Common myeloid progenitor, CD34-positive (primary cell): ENCODE data around the gene SYNCRIP. TPM values are rescaled to one million over a fixed set of nuclear protein-coding genes. Genes with fewer than 3 reads are reported as not detected.
"Not testable (repeated sequence)": the region's sequence is repeated elsewhere in the genome, so short reads cannot be mapped to it uniquely, and the experiment has no call there.

Experiments
- CTCF ChIA-PET: fragments of 350-600 bp; sonication (Branson Sonifier 250); formaldehyde crosslinking; loops from one replicate; lab custom pipeline; 2021; ENCODE audit warnings: antibody characterized with exemption; lab: Charles Lee
- POLR2A ChIA-PET: fragments of 350-600 bp; sonication (Branson Sonifier 250); formaldehyde crosslinking; loops from one replicate; lab custom pipeline; 2021; ENCODE audit warnings: antibody characterized with exemption; lab: Charles Lee
- DNase-seq, 3 donors: peaks; one replicate each; pipeline versions ENCODE4 v3.0.0 to v3.0.0-alpha.2; 2013
- H3K27ac ChIP-seq, 2 experiments: 1 replicate in 1 of 2; 2 replicates in 1 of 2; pipeline ENCODE4 v1.7.0; 2013; ENCODE audit warnings: inconsistent platforms in 2 of 2, low read length in 2 of 2, mild to moderate bottlenecking in 2 of 2, low read depth in 1 of 2, moderate library complexity in 1 of 2; ENCODE audit not compliant: severe bottlenecking in 2 of 2, insufficient read depth in 1 of 2, poor library complexity in 1 of 2
- H3K27me3 ChIP-seq, 5 experiments: replicated peaks in 2 of 5; 1 replicate in 3 of 5; 2 replicates in 2 of 5; pipeline versions ENCODE4 v1.6.1 to v1.7.0; 2013; ENCODE audit warnings: low read length in 4 of 5, mild to moderate bottlenecking in 2 of 5, moderate library complexity in 2 of 5, inconsistent platforms in 1 of 5; ENCODE audit not compliant: insufficient read depth in 5 of 5, control insufficient read depth in 4 of 5
- H3K36me3 ChIP-seq, 4 experiments: 1 replicate in 2 of 4; 2 replicates in 2 of 4; pipeline versions ENCODE4 v1.6.1 to v1.7.0; 2013; ENCODE audit warnings: low read length in 3 of 4, control low read depth in 1 of 4, mild to moderate bottlenecking in 1 of 4; ENCODE audit not compliant: control insufficient read depth in 4 of 4, insufficient read depth in 4 of 4
- H3K4me1 ChIP-seq, 4 experiments: 1 replicate in 3 of 4; 2 replicates in 1 of 4; pipeline versions ENCODE4 v1.6.1 to v1.7.1; 2013; ENCODE audit warnings: low read length in 3 of 4, mild to moderate bottlenecking in 3 of 4, control low read depth in 1 of 4, inconsistent platforms in 1 of 4, moderate library complexity in 1 of 4; ENCODE audit not compliant: control insufficient read depth in 4 of 4, insufficient read depth in 4 of 4; ENCODE audit errors: control extremely low read depth in 1 of 4
- H3K4me3 ChIP-seq, 7 experiments: 1 replicate in 4 of 7; 2 replicates in 3 of 7; pipeline versions ENCODE4 v1.5.1 to v1.7.0; 2013; ENCODE audit warnings: mild to moderate bottlenecking in 7 of 7, low read length in 6 of 7, moderate library complexity in 6 of 7, inconsistent platforms in 2 of 7, low read depth in 2 of 7, control low read depth in 1 of 7; ENCODE audit not compliant: insufficient read depth in 4 of 7, control insufficient read depth in 1 of 7; ENCODE audit errors: extremely low read depth in 1 of 7
- H3K9me3 ChIP-seq, 5 experiments: 1 replicate in 4 of 5; 2 replicates in 1 of 5; pipeline versions ENCODE4 v1.6.1 to v1.7.1; 2013; ENCODE audit warnings: low read length in 4 of 5, mild to moderate bottlenecking in 2 of 5, inconsistent platforms in 1 of 5, low read depth in 1 of 5, moderate library complexity in 1 of 5; ENCODE audit not compliant: control insufficient read depth in 4 of 5, insufficient read depth in 2 of 5; ENCODE audit errors: control extremely low read depth in 1 of 5
- WGBS: methylation state at CpG from one replicate; pipeline ENCODE4 v1.1.5; 2013; ENCODE audit not compliant: insufficient coverage; 5-methylcytosine and 5-hydroxymethylcytosine counted together
- polyA plus RNA-seq: library from polyadenylated mRNA; unstranded; fragments of 120-200 nt; gene quantifications from one replicate; pipeline ENCODE4 v1.2.1, GENCODE V29; 2013

Gene SYNCRIP
- 116 TPM for polyA plus RNA-seq

GRCh38 chr6:85642774-85643536 lies at the start of gene SYNCRIP:
SYNCRIP (minus strand) TSS chr6:85642886; CDS start chr6:85641439, 1,447 bp downstream.
- Histone ChIP-seq H3K27me3 (no peaks in the 10 kb centered on the region), H3K36me3 (peaks cover 0 to 34% (median 12%) of the 10 kb centered on the region in 4 experiments), H3K4me1 (peaks cover 18 to 46% (median 29%) of the 10 kb centered on the region in 4 experiments), H3K27ac (peak within 1 kb of the TSS; percentile 97 to 98), H3K4me3 (peak within 1 kb of the TSS; percentile 94 to 99 (median 95)), H3K9me3 (no peaks in the 10 kb centered on the region)
- POLR2A ChIA-PET = interaction anchor here (1.4 to 7.6 kb wide), 5 partner anchors 25 to 49 kb away, joined by 5 to 107 read pairs (median 8); partner anchors contain the start of gene SNX14
- CTCF ChIA-PET = interaction anchor here (1.0 to 10.2 kb wide), 5 partner anchors 12 to 52 kb away, joined by 3 to 80 read pairs (median 5); partner anchors contain the start of gene SNX14
- WGBS = under 1% methylated on average over 39 of the region's 76 CpGs
- peak; percentile 97 to 99 (median 99) for DNase-seq

- Histone ChIP-seq H3K4me1 (no peaks in the 10 kb centered on the region), H3K9me3 (no peaks in the 10 kb centered on the region), H3K27ac (no peak overlapping the region), H3K4me3 (no peak overlapping the region), H3K27me3 (no peaks in the 10 kb centered on the region), H3K36me3 (no peaks in the 10 kb centered on the region)
- no peak for DNase-seq
- ChIA-PET CTCF (no interaction called here), POLR2A (no interaction called here)
- whole genome bisulfite sequencing = 100% methylated on average over 1 of the region's 1 CpG
Observed at GRCh38 chr6:85691478-85691877, 48.8 kb upstream of the SYNCRIP start.

GRCh38 chr6:85690071-85690470 lies 47.4 kb upstream of the SYNCRIP start:
- ChIA-PET POLR2A (no interaction called here), CTCF (no interaction called here)
- Histone ChIP-seq H3K4me1 (no peaks in the 10 kb centered on the region), H3K27ac (no peak overlapping the region), H3K27me3 (no peaks in the 10 kb centered on the region), H3K9me3 (no peaks in the 10 kb centered on the region), H3K4me3 (no peak overlapping the region), H3K36me3 (no peaks in the 10 kb centered on the region)
- DNase-seq = no peak

- Histone ChIP-seq H3K4me3 (no peak overlapping the region), H3K4me1 (no peaks in the 10 kb centered on the region), H3K27me3 (no peaks in the 10 kb centered on the region), H3K27ac (no peak overlapping the region), H3K36me3 (no peaks in the 10 kb centered on the region), H3K9me3 (no peaks in the 10 kb centered on the region)
- DNase-seq = no peak
- WGBS = 100% methylated on average over 1 of the region's 4 CpGs
- ChIA-PET CTCF (no interaction called here), POLR2A (no interaction called here)
Observed at GRCh38 chr6:85685713-85686112, 43.0 kb upstream of the SYNCRIP start.

- Histone ChIP-seq H3K4me1 (peaks cover under 1 to 8% (median 6%) of the 10 kb centered on the region in 4 experiments), H3K36me3 (no peaks in the 10 kb centered on the region), H3K4me3 (no peak overlapping the region), H3K27me3 (no peaks in the 10 kb centered on the region), H3K27ac (no peak overlapping the region), H3K9me3 (no peaks in the 10 kb centered on the region)
- WGBS = 100% methylated on average over 2 of the region's 2 CpGs
- ChIA-PET POLR2A (no interaction called here), CTCF (no interaction called here)
- no peak for DNase-seq
Observed at GRCh38 chr6:85684809-85685171, 42.1 kb upstream of the SYNCRIP start.

- H3K27me3 ChIP-seq = no peaks in the 10 kb centered on the region
- H3K27ac ChIP-seq = no peak overlapping the region
- CTCF ChIA-PET = no interaction called here
- POLR2A ChIA-PET = no interaction called here
- 100% methylated on average over 1 of the region's 2 CpGs for WGBS
- no peak overlapping the region for H3K4me3 ChIP-seq
- no peaks in the 10 kb centered on the region for H3K36me3 ChIP-seq
- no peak for DNase-seq
- no peaks in the 10 kb centered on the region for H3K9me3 ChIP-seq
- peaks cover 6 to 13% (median 10%) of the 10 kb centered on the region in 4 experiments for H3K4me1 ChIP-seq
Observed at GRCh38 chr6:85684133-85684808, 41.6 kb upstream of the SYNCRIP start.

GRCh38 chr6:85681899-85682298 lies 39.2 kb upstream of the SYNCRIP start:
- H3K27ac ChIP-seq, H3K27me3 ChIP-seq, H3K4me3 ChIP-seq, CTCF ChIA-PET, H3K36me3 ChIP-seq, H3K9me3 ChIP-seq, DNase-seq: not testable (repeated sequence)
- 100% methylated on average over 3 of the region's 4 CpGs for WGBS
- POLR2A ChIA-PET = interaction anchor here (0.6 kb wide), 1 partner anchor 96 kb away, joined by 3 read pairs; no protein-coding TSS in a partner anchor
- peaks cover 10 to 22% (median 17%) of the 10 kb centered on the region in 4 experiments for H3K4me1 ChIP-seq
